Stimulated activated CD4-positive, alpha-beta T cell treated with anti-CD3 and anti-CD28 coated beads, Interleukin-12 subunit alpha, Interleukin-12 subunit beta, amount 100 ng/mL, for 24 hours (primary cell): Measurements from ENCODE around the gene KRTAP10-10.
"Not testable (repeated sequence)": the region's sequence is repeated elsewhere in the genome, so short reads cannot be mapped to it uniquely, and the experiment has no call there.

Experiments used
- DNase-seq, 2 experiments: peaks; one replicate each; pipeline ENCODE4 v3.0.0-alpha.2; 2020; ENCODE audit warnings: low read depth in 2 of 2

Gene KRTAP10-10, protein sequence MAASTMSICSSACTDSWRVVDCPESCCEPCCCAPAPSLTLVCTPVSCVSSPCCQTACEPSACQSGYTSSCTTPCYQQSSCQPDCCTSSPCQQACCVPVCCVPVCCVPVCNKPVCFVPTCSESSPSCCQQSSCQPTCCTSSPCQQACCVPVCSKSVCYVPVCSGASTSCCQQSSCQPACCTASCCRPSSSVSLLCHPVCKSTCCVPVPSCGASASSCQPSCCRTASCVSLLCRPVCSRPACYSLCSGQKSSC

DNA sequence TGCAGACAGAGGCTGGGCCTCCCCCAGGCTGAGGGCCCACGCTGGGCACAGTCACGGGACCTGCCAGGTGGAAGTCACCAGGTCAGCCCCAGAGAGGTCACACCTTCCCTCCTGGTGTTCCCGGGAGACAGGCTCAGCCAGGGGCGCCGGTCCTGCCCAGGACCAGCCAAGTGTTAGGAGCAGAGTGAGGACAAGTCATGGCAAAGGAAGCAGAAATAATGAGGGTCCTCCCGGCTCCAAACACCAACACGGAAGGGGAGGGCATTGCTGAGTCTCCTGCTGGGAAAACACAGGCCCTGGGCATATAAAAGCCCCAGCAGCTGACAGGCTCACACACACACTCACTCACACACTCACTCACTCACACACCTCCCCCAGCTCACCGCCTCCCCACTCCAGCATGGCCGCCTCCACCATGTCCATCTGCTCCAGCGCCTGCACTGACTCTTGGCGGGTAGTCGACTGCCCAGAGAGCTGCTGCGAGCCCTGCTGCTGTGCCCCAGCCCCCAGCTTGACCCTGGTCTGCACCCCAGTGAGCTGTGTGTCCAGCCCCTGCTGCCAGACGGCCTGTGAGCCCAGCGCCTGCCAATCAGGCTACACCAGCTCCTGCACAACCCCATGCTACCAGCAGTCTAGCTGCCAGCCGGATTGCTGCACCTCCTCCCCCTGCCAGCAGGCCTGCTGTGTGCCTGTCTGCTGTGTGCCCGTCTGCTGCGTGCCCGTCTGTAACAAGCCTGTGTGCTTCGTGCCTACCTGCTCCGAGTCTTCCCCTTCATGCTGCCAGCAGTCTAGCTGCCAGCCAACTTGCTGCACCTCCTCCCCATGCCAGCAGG, at the start of gene KRTAP10-10:
KRTAP10-10 (plus strand) TSS at position 339 of the 833 bp plus-strand sequence; CDS start at position 401, 62 bp downstream.
- no peak for DNase-seq

DNA sequence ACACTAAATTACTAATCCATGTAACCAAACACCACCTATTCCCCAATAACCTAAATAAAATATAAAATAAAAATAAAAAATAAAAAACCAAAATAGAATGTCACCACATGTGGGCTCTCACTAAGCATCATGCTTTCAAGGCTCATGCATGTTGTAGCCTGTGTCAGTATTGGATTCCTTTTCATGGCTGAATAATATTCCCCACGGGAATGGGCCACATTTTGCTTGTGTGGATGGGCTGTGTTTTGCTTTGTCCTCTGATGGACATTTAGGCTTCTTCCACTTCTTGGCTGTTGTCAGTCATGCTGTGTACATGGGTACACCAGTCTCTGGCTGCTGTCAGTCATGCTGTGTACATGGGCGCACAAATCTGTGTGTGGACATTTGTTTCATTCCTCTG, 48.1 kb upstream of the KRTAP10-10 start:
- DNase-seq = no peak

DNA sequence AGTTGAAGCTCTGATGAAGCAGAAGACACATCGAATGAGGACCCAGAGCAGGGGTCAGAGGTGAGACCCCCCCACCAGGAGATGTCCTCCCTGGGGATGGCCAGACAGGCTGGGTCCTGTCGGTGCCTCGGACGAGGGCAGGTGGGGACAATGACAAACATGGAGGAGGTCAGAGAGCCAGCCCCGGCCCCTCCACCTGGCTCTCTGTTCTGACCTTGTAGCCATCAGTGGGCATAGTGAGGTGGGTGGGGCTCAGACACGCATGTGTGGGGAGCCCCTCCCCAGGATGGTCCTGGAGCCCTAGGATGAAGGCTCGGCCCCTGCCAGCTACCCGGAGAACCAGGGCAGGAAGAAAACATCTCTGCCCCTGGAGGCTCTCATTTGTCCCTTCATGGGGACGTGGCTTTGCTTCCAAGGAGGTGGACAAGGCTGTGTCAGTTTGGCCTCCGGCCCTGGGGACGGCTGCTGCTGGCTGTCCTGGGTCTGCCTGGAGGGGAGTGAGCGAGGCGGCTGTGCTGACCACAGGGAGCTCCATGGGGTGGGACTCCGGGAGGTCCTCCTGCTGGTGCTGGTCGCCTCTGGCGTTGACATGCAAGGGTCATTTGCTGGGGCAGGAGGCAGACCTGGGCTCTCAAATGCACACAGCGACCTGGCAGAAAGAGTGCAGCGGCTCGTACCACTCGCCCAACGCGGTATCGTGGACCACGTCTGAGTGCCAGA, 47.4 kb upstream of the KRTAP10-10 start:
- no peak for DNase-seq

DNA sequence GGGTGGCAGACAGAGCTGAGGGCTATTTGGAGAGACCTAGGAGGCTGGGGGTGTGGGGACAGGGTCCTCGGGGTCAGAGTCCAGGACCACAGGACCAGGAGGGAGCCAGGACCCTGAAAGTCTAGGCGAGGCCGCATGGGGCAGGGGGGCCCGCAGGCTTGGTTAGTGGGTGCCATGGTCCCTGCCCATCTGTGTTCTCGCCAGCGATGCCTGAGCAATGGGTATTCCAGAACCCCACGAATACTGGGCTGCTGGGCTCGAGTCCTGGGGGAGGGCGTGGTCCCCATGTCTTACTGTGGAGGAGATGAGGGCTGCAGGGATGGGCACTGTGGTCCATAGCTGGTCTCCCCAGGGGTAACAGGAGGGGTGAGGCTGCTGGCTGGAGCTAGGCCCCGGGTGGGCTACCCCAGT, 46.8 kb upstream of the KRTAP10-10 start:
- no peak for DNase-seq

DNA sequence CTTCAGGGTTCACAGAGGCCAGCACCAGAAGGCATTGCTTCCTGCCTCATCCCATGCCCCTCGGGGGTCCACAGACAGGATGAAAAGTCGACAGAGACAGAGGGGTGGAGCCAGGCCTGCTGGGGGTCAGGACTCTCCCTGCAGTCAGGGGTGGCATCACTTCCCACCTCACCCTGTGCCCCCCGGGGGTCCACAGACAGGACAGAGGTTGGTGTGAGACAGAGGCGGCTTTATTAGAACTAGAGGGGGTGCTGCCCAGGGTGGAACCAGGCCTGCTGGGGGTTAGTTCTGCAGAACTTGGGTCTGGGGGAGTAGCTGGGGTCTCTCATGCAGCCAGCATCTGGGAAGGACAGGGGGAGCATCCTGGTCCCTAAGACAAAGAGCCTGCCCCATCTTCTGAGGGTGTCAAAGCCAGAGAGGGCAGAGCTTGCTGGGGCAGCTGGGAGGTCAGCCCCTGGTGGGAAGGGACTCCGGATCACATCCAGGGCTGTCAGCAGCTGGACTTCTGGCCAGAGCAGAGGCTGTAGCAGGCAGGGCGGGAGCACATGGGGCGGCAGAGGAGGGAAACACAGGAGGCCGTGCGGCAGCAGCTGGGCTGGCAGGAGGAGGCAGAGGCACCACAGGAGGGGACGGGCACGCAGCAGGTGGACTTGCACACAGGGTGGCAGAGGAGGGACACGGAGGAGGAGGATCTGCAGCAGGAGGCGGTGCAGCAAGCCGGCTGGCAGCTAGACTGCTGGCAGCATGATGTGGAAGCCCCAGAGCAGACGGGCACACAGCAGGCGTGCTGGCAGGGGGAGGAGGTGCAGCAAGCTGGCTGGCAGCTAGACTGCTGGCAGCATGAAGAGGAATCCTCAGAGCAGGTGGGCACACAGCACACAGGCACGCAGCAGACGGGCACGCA, 46.0 kb upstream of the KRTAP10-10 start:
- not testable (repeated sequence) for DNase-seq

DNA sequence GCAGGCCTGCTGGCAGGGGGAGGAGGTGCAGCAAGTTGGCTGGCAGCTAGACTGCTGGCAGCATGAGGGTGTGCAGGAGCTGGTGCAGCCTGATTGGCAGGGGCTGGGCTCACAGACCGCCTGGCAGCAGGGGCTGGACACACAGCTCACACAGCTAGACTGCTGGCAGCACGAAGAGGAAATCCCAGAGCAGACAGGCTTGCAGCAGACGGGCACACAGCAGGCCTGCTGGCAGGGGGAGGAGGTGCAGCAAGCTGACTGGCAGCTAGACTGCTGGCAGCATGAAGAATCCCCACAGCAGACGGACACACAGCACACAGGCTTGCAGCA, 45.4 kb upstream of the KRTAP10-10 start:
- not testable (repeated sequence) for DNase-seq

DNA sequence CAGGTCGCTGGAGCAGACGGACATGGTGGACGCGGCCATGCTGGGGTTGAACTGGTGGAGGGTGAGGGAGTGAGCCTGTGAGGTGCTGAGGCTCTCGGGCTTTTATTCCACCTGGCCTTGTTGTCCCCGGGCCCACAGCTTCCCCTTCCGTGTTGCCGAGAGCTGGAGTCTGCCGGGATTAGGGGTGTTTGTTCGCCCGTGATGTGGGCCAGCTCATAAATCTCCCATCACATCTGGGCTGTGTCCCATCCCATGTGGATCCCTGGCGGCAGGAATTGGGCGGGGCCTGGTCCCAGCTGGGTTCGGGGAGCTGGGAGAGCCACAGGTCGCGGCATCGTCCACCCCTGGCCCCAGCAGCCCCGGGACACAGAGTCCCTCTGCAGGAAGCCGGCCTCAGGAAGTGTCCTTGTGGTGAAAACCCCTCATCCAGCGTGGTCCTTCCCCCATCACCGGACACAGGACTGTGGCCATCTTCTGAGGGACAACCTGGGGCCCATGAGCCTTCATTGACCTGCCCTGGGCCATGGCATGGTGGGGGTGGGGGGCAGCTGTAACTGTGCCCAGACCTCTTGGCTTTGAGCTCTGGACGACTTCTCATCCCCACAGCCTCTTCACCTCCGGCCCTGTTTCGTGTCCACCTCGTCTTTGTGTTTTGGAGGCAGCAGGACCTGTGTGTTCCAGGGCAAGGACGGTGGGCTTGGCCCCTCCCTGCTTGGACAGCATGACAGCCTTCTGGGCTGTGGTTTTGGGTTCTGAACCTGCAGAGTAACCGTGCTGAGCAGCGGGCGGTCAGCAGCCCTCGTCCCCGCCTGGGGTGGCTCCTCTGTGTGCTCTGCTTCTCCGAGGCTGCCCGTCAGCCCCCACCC, 44.5 kb upstream of the KRTAP10-10 start, which contains the start of gene KRTAP10-6:
KRTAP10-6 (minus strand) TSS at position 60 of the 866 bp plus-strand sequence; CDS start at position 39, 21 bp downstream.
- no peak for DNase-seq

DNA sequence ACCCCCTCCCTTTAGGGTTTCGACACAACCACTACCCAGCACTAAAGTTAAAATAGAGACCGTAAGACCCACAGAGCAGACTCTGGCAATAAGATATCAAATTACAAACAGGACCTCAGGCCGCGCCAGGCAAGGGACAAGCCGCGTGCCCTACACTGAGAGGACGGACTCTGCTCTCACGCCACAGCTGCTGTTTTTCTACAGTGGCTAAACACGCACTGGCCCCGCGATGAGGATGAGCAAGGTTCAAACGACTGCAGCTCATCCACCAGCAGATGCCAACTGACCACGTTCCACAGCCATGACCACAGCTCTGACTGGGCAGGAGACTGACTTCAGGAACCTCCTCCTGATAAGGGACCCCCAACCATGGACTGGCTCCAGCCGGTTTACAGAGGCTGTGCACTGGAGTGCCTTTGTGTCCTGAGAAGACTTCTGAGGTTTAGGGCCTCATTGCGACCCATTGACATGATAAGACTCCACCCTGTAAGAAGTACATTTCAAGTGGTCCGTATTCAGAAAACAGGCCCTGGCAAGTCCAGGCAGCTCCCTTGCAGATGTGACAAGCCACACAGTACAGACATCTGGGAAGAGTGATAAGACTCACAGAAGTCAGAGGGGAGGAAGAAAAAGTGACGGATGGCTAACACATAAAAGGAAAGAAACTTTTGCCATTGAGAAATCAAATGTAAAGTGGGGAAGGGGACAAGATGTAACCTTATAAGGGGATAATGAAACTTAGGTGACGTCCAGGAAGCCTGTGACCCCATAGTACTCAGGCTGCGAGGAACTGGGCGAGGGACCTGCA, 43.4 kb upstream of the KRTAP10-10 start:
- no peak for DNase-seq

DNA sequence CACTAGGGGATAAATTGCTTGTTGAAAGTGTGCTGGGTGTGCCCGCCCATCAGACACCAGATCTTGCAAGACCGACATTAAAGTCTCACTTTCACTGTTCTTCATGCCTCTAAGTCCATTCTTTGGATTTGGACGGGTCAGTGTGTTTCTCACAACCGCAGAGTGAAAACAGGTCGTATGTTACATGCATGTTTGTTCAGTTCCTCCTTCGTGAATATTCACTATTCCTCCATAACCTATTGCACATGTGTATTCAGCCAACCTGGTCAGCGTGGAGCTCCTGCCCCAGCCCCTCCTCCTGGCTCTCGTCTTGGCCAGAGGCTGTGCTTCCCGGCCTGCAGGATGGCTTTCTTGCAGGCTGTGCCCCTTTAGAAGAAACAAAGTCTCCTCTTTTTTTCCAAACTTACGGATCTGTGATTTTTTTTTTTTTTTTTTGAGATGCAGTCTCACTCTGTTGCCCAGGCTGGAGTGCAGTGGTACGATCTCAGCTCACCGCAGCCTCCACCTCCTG, 42.7 kb upstream of the KRTAP10-10 start:
- DNase-seq = no peak

DNA sequence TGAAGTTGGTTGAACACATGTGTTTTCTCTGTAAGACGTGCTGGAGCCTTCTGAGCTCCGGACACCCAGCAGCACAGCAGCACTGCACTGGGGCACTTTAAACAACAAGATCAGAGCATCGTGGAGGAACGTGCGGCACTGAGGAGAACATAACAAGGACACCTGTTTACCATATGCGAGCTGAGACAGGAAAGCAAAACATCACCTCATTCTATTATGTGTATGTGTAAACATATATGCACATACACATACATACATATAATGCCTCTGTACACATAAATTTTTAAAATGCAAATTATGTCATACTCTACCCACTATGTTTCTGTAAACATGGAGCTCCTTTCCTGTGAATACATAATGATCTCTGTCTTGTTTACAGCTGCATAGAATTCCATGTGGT, 41.6 kb upstream of the KRTAP10-10 start:
- no peak for DNase-seq

DNA sequence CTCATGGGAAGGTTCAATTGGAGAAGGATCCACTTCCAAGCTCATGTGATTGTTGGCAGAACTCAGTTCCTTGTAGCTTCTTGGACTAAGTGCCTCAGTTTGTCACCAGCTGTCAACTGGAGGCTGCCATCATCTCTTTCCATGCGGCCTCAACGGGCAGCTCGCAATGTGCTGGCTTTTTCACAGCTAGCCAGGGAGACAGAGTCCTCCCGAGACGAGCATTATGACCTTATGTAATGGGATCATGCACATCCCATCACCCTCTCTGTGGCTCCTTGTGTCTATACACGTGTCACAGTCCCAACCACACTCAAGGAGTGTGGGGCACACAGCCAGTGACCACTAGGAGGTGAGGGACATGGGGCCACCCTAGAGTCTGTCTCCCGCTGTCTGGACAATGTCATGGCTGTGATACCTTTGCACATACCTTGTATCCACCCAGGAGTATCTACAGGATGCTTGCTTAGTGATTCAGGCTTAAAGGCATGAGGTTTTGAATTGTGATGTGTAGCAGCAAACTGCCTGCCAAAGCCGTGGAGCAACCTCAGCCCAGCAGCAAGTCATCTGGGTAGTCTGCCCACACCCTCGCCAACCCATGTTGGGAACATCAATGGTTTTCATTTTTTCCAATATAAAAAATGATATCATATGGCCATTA, 41.0 kb upstream of the KRTAP10-10 start:
- DNase-seq = no peak

DNA sequence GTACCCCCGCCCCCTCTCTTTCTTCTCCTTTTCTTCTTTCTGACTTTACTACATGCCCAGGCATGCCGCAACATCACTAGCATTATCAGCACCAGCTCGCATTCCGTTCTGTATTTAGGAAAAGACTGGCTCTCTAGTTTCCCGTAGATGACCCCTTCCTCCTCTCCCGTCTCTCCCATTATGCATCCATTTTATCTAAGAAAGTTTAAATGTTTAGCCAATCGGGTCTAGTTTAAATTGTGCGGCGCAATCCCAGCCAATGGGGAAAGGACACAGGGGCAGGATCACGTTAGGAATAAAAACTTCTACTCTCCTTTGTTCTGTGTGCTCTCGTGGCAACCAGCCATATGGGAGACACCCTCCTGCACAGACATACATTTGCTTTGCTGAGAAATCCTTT, 39.1 kb upstream of the KRTAP10-10 start:
- DNase-seq = no peak

DNA sequence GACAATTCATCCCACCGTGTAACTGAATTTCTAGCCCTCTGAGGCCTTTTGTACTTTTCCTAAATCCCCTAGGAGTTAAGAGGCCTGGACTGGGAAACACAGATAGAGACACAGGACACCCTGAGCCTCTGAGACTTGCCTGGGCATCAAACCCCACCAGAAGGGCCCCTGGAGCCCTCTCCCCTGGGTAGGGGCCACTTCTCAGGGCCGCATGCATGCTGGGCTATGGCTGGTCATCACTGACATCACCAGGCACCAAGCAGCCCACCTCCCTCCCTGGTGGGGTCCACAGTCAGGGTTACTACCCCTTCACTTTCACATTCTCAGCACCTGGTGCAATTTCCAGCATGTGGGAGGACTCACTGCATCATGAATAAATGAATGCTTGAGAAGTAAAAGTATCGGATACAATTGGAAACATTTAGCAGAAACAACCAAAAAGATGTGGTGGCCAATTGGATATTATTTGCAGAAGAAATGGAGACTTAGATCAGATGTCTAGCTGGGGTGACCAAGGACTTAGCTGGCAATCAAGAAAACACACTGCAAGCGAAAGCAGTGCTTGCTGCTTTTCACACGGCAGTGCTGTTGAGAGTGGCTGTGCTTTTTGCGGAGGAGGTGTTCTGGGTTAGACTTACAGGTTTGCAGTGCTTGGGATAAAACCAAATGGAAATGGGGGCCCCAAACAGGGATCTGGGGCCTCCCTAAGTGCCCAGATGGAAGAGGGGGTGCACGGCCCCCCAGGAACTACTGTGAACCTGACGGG, 37.7 kb upstream of the KRTAP10-10 start:
- no peak for DNase-seq

DNA sequence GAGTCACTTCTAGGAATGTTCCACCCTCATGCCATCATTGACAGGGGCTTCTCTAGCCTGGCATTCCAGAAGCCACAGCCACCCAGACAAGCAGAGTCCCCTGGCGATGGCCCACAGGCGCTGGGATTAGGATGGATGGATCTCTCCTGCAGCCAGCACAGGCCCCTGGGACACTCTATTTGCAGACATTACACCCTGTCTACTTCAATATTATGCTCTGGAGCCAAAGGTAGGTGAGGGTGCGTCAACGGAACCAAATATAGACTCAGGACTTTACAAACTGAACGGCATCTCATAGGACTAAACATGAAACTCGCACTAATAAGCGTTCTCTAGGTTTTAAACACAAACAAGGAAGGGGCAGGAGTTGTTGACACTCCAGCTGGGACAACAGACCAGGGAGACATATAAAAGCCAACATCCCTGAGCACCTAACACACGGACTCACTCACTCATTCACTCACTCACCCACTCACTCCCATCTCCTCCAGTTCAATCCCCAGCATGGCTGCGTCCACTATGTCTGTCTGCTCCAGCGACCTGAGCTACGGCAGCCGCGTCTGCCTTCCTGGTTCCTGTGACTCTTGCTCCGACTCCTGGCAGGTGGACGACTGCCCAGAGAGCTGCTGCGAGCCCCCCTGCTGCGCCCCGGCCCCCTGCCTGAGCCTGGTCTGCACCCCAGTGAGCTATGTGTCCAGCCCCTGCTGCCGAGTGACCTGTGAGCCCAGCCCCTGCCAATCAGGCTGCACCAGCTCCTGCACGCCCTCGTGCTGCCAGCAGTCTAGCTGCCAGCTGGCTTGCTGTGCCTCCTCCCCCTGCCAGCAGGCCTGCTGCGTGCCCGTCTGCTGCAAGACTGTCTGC, 36.8 kb upstream of the KRTAP10-10 start, which contains the start of gene KRTAP10-7:
KRTAP10-7 (plus strand) TSS at position 480 of the 861 bp plus-strand sequence; CDS start at position 505, 25 bp downstream.
- DNase-seq = not testable (repeated sequence)

DNA sequence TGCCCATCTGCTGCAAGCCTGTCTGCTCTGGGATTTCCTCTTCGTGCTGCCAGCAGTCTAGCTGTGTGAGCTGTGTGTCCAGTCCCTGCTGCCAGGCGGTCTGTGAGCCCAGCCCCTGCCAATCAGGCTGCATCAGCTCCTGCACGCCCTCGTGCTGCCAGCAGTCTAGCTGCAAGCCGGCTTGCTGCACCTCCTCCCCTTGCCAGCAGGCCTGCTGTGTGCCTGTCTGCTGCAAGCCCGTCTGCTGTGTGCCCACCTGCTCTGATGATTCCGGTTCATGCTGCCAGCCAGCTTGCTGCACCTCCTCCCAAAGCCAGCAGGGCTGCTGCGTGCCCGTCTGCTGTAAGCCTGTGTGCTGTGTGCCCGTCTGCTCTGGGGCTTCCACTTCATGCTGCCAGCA, 36.1 kb upstream of the KRTAP10-10 start:
- not testable (repeated sequence) for DNase-seq

DNA sequence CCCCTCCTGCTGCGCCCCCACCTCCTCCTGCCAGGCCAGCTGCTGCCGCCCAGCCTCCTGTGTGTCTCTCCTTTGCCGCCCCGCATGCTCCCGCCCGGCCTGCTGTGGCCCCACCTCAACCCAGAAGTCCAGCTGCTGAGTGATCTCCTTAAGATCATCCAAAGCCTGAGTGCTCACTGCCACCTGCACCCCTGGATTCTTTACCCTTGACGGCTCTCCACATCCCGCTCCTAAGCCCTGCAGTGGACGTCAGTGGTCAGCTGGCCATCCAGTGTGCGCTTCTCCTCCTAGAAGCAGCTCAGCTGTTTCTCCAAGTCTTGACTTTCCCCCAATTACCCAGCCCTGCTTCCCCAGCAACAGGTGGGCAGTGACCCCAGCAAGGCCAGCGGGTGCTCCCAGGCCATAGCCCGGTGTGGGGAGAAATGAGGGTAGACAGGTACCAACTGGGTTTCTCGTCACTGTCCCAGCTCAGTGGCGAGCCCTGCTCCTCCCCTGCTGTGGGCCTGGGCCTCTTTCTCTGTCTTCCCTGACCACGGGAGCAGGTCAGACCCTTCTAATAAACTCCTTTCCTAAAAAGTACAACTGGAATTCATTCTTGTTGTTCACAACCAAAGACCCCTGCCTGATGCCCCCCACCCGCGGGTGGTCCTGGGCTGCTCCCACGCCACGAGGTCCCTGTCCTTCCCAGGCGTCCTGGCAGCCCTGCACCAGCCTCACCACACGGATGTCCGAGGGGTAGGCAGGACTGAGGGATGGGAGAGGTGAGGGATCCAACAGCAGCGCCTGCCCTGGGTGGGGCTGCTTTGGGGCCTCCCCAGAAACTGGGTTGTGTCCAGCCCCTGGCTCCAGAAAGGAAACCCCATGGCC, 35.3 kb upstream of the KRTAP10-10 start:
- DNase-seq = no peak
